Pancreas (tissue), 10 donors: ENCODE results near the gene OPCML. TPM values are rescaled to one million over a fixed set of nuclear protein-coding genes. Genes with fewer than 3 reads are reported as not detected.

Source experiments
- ATAC-seq, 4 donors: fragments of 200-7000 bp; cut with Tn5 transposase; one replicate each; pipeline versions ENCODE4 v1.8.0 to v1.9.1; 2020; ENCODE audit warnings: mild to moderate bottlenecking in 4 of 4, moderate library complexity in 4 of 4
- DNase-seq, 6 donors: peaks; one replicate each; pipeline ENCODE4 v3.0.0-alpha.2; 2020
- FAIRE-seq: peaks from 2 replicates; lab custom pipeline; 2012; peaks lifted over from hg19 to GRCh38; lab: Jason Lieb, UNC
- H3K27ac ChIP-seq, 4 donors: fragments of 200-600 bp; sonication (generic); 1 replicate in 3 of 4; 2 replicates in 1 of 4; pipeline versions ENCODE4 v1.5.0 to v1.8.0; 2020
- H3K27me3 ChIP-seq, 4 donors: fragments of 200-600 bp; one replicate each; pipeline ENCODE4 v1.8.0; 2021
- H3K36me3 ChIP-seq, 3 donors: fragments of 200-600 bp; sonication (generic) in 1 of 3; one replicate each; pipeline versions ENCODE4 v1.5.0 to v1.8.0; 2020 to 2021
- H3K4me1 ChIP-seq, 3 donors: fragments of 200-600 bp; one replicate each; pipeline ENCODE4 v1.8.0; 2021
- H3K4me3 ChIP-seq, 4 donors: fragments of 200-600 bp; sonication (generic) in 2 of 4; one replicate each; pipeline versions ENCODE4 v1.5.0 to v1.8.0; 2020 to 2021
- H3K9me3 ChIP-seq, 4 donors: fragments of 200-600 bp; one replicate each; pipeline ENCODE4 v1.8.0; 2021
- WGBS, 2 donors: extraction: QIAGEN DNeasy Blood & Tissue Kit; methylation state at CpG; one replicate each; pipeline ENCODE4 v1.1.7; 2013; 5-methylcytosine and 5-hydroxymethylcytosine counted together
- intact Hi-C, 3 donors: fragments of 100-400 bp; cut with DNase I; formaldehyde crosslinking; loops; one replicate each; pipeline versions ENCODE4 v1.11.1 to v1.14.2; 2022
- polyA plus RNA-seq, 2 donors: library from polyadenylated mRNA; stranded (reverse); fragments of 200-250 nt; gene quantifications; one replicate each; pipeline ENCODE4 v1.2.3, GENCODE V29; 2013
- total RNA-seq, 6 donors: library from RNA; stranded (reverse); fragmentation: NEBNext Ultra II Directional in 4 of 6; extraction: Animal tissue kit (Norgen Biotek cat#: 25700) in 4 of 6; gene quantifications; one replicate each; pipeline versions ENCODE4 v1.2.1 to v1.2.4, GENCODE V29; 2021 to 2023
- TF ChIP-seq, protein P1 (sequence below), 4 donors: fragments of 200-600 bp; sonication (generic) in 3 of 4; IDR thresholded peaks; one replicate each; pipeline versions ENCODE4 v1.5.0 to v1.8.0; 2021; ENCODE audit warnings: antibody characterized with exemption in 4 of 4
- donor health status: healthy with polysubstance abuse.
- donor health status: DM: no; HTN: no; CAD: no; lungs with moderate emphysema.
- donor health status: DM: no; HTN: no; CAD: no.
- donor health status: control.
- donor health status: control.
- donor health status: Bipolar disorder and iron deficiency.
- donor health status: DM: yes; HTN: yes; CAD: no.
- donor health status: DM: no; HTN: no; CAD: no.
- donor health status: DM: no; HTN: no; CAD: no.
- donor health status: DM: yes; HTN: yes; CAD: no.

The OPCML gene
- total and polyA plus RNA-seq, 8 donors, result 0.05 to 0.31 (median 0.19) TPM

DNA sequence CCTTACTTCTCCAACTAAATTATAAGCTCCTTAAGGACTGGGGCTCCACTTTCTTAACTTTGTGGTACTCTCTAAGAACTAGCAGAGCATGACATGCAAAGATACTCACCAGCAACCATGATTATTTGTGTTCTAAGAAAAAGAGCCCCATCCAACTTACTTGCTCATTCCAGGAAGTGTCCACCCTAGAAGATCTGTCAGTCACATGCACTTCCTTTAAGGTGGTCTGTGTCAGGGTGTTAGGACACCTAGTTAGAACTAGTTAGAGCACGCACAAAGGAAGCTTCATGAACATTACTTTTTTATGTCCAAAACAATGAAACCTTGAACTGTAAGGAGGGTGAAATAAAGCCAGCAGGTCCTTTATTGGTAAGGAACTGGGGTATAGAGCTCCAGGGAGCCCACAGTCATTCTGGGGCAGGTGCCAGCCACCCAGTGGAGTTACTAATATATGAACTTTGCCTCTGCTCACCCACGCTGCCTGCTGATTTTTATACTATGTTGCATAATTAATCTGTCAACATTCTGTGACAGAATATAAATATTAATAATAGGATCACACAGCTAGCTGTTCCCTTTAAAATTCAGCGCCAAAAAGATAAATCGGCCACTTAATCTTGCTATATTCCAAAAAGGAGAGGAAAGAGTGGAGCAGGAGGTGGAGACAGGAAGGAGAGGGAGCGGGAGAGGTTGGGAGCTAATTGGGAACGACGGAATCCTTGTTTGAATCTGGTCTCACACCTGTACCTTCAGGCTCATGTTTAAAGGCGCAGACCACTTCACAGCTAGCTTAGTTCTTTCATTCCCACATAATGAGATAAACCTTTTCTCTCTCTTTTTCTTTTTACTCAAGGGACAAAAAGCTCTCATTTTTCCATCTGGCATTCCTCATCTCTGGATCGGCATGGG lies 755.0 kb downstream of the OPCML start:
- no peak for DNase-seq
- H3K27me3 ChIP-seq, result peaks cover 0 to 4% (median 0%) of the 10 kb centered on the region in 4 donors
- H3K9me3 ChIP-seq, result no peaks in the 10 kb centered on the region
- no peak overlapping the region for H3K4me3 ChIP-seq
- 34 to 45% methylated on average over 9 of the region's 9 CpGs for WGBS, 2 donors
- no peak for FAIRE-seq
- H3K4me1 ChIP-seq, result no peaks in the 10 kb centered on the region
- intact Hi-C loops, result no loop called here
- no peak overlapping the region for H3K27ac ChIP-seq
- TF ChIP-seq, protein P1, sequence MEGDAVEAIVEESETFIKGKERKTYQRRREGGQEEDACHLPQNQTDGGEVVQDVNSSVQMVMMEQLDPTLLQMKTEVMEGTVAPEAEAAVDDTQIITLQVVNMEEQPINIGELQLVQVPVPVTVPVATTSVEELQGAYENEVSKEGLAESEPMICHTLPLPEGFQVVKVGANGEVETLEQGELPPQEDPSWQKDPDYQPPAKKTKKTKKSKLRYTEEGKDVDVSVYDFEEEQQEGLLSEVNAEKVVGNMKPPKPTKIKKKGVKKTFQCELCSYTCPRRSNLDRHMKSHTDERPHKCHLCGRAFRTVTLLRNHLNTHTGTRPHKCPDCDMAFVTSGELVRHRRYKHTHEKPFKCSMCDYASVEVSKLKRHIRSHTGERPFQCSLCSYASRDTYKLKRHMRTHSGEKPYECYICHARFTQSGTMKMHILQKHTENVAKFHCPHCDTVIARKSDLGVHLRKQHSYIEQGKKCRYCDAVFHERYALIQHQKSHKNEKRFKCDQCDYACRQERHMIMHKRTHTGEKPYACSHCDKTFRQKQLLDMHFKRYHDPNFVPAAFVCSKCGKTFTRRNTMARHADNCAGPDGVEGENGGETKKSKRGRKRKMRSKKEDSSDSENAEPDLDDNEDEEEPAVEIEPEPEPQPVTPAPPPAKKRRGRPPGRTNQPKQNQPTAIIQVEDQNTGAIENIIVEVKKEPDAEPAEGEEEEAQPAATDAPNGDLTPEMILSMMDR (IDR thresholded peaks at IDR 0.05), result no peak
- no peaks in the 10 kb centered on the region for H3K36me3 ChIP-seq
- no peak for ATAC-seq

DNA sequence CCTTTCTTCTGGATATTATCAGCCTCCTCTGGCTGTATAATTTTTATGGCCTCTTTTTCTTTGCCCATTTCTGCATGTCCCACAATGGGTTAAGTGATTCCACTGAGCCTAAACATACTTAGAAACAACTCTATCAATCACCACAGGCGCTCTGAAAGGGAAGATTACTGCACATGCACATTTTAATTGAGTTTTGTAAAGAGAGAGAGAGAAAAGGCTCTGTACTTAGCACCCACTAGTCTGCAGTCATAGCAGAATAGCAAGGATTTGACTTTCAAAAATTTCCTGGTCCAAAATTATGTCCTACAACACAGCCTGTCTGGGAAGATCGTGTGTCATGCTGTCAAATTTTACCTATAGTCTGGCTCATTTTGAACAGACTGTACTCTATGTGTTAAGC lies 758.5 kb downstream of the OPCML start:
- intact Hi-C loops, result no loop called here
- WGBS, 2 donors, result 14 to 18% methylated on average over 2 of the region's 2 CpGs

DNA sequence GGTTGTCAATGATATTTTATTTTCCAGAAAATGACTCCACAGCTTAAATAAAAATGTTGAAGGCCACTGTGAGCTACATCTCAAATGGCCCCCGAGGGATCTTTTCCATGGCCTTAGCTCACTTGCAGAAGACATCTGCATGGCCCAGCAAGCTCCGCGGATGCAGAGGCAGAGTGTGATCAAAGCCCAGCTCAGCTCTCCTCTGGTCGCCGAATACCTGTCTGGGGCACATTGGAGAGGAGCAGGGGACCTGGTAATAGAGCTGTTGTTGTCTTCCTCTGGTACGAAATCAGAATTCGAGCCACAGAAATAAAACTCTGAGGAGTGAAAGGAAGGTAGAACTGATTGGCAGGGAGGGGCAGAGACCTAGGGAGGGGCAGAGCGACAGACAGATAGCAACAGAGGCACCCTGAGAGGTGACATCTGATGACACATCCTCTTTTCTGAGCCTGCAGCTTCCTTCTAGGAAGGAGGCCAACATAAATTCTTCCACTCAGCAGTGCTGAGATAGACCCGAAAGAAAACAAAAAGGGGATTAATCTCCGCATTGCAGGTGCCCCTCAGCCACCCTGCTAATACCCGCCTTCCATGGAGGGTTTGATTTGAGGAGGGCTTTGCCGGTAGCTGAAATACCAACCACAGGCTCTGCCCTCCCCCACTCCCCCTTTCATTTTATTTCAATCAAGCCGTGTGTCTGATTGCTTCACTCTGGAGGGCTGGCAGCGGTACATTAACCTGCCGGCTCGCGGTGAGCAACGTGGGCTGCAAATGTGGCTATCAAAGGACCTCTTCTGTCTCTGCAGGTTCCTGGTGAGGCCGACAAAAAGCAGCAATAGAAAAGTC lies 759.4 kb downstream of the OPCML start:
- H3K4me3 ChIP-seq, result no peak overlapping the region
- ATAC-seq (no peak), FAIRE-seq (no peak), DNase-seq (no peak)
- H3K4me1 ChIP-seq, result no peaks in the 10 kb centered on the region
- no peaks in the 10 kb centered on the region for H3K9me3 ChIP-seq
- no peak overlapping the region for H3K27ac ChIP-seq
- WGBS, 2 donors, result 54 to 61% methylated on average over 19 of the region's 19 CpGs
- intact Hi-C loops, result no loop called here
- TF ChIP-seq, protein P1 (IDR thresholded peaks at IDR 0.05), result no peak
- H3K27me3 ChIP-seq, result no peaks in the 10 kb centered on the region
- H3K36me3 ChIP-seq, result no peaks in the 10 kb centered on the region

More for the DNA sequence above, 758.5 kb downstream of the OPCML start:
- Histone ChIP-seq H3K4me1 (no peaks in the 10 kb centered on the region), H3K4me3 (no peak overlapping the region), H3K27ac (no peak overlapping the region), H3K9me3 (no peaks in the 10 kb centered on the region), H3K36me3 (no peaks in the 10 kb centered on the region), H3K27me3 (no peaks in the 10 kb centered on the region)
- ATAC-seq (no peak), DNase-seq (no peak), FAIRE-seq (no peak)
- TF ChIP-seq, protein P1 (IDR thresholded peaks at IDR 0.05), result no peak

DNA sequence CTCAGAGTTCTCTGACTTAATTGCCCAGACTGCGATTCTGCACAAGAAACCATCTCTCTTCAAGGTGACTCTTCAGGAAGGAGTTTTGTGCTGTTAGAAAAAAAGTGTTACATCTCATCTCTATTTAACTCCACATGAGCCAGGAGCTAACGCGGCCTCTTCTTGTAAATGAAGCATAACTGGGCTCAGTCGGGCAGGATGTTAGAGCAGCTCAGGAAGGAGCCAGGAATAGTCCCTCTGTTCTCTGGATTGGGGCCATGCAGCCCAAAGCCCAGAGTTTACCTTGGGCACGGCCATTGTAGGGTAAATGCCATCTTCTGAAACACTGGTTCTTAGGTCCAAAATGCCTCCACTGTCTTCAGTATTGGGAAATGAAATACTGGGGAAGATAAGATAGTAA lies 760.6 kb downstream of the OPCML start:
- H3K9me3 ChIP-seq, result no peaks in the 10 kb centered on the region
- peaks cover 0 to 2% (median 0%) of the 10 kb centered on the region in 4 donors for H3K27me3 ChIP-seq
- H3K27ac ChIP-seq, result no peak overlapping the region
- H3K4me3 ChIP-seq, result no peak overlapping the region
- no peaks in the 10 kb centered on the region for H3K36me3 ChIP-seq
- intact Hi-C loops, result no loop called here
- DNase-seq, result no peak
- no peak for FAIRE-seq
- H3K4me1 ChIP-seq, result no peaks in the 10 kb centered on the region
- no peak for ATAC-seq
- WGBS, 2 donors, result 64 to 67% methylated on average over 5 of the region's 5 CpGs
- TF ChIP-seq, protein P1 (IDR thresholded peaks at IDR 0.05), result no peak
